ENCODE results near the gene CTTNBP2NL.
A peak's percentile ranks its signal among the peaks of the same experiment; 100 is the strongest.
"Not testable (repeated sequence)": the region's sequence is repeated elsewhere in the genome, so short reads cannot be mapped to it uniquely, and the experiment has no call there.

CTTNBP2NL gene

GRCh38 chr1:112429749-112430148, 33.7 kb downstream of the CTTNBP2NL start:
- DNase-seq, result no peak

GRCh38 chr1:112431038-112431437, 35.0 kb downstream of the CTTNBP2NL start:
- DNase-seq, result no peak

- DNase-seq, result no peak
Observed at GRCh38 chr1:112435448-112435847, 39.4 kb downstream of the CTTNBP2NL start.

GRCh38 chr1:112436384-112437156, 40.6 kb downstream of the CTTNBP2NL start:
- no peak for DNase-seq

GRCh38 chr1:112438156-112438555, 42.1 kb downstream of the CTTNBP2NL start:
- DNase-seq, result not testable (repeated sequence)

- DNase-seq, result no peak
Observed at GRCh38 chr1:112439592-112439991, 43.6 kb downstream of the CTTNBP2NL start.

GRCh38 chr1:112440574-112440973, 44.6 kb downstream of the CTTNBP2NL start:
- no peak for DNase-seq

GRCh38 chr1:112444269-112444668, 48.3 kb downstream of the CTTNBP2NL start:
- DNase-seq, result no peak

- no peak for DNase-seq
Observed at GRCh38 chr1:112445596-112445995, 49.6 kb downstream of the CTTNBP2NL start.

GRCh38 chr1:112446411-112446810, 50.4 kb downstream of the CTTNBP2NL start:
- no peak for DNase-seq

- DNase-seq, result no peak
Observed at GRCh38 chr1:112448904-112449629, 53.1 kb downstream of the CTTNBP2NL start.

- DNase-seq, result no peak
Observed at GRCh38 chr1:112449630-112449983, 53.6 kb downstream of the CTTNBP2NL start.

- no peak for DNase-seq
Observed at GRCh38 chr1:112450773-112451172, 54.8 kb downstream of the CTTNBP2NL start.

- not testable (repeated sequence) for DNase-seq
Observed at GRCh38 chr1:112451301-112451700, 55.3 kb downstream of the CTTNBP2NL start.

- no peak for DNase-seq
Observed at GRCh38 chr1:112453876-112454275, 57.9 kb downstream of the CTTNBP2NL start.

- DNase-seq, result no peak
Observed at GRCh38 chr1:112454316-112454715, 58.3 kb downstream of the CTTNBP2NL start.

- DNase-seq, result no peak
Observed at GRCh38 chr1:112457241-112457640, 61.2 kb downstream of the CTTNBP2NL start.

- DNase-seq, result no peak
Observed at GRCh38 chr1:112457955-112458354, 61.9 kb downstream of the CTTNBP2NL start.

GRCh38 chr1:112458756-112459155, 62.7 kb downstream of the CTTNBP2NL start:
- no peak for DNase-seq

- DNase-seq, result peak; percentile 6
Observed at GRCh38 chr1:112460615-112461014, 64.6 kb downstream of the CTTNBP2NL start.

GRCh38 chr1:112461200-112461871, 65.3 kb downstream of the CTTNBP2NL start:
- DNase-seq, result peak; percentile 45

GRCh38 chr1:112462953-112463279, 66.9 kb downstream of the CTTNBP2NL start:
- no peak for DNase-seq

- peak; percentile 21 for DNase-seq
Observed at GRCh38 chr1:112464501-112464900, 68.5 kb downstream of the CTTNBP2NL start.

GRCh38 chr1:112465122-112465521, 69.1 kb downstream of the CTTNBP2NL start:
- no peak for DNase-seq

All from NCI-H510A (cell line).